ENCODE measurements around the gene RAPGEF6. TPM values are rescaled to one million over a fixed set of nuclear protein-coding genes. Genes with fewer than 3 reads are reported as not detected.

Gene RAPGEF6
- total RNA-seq, 4 donors from 2014 or later: 17.2 to 23.3 (median 20.1) TPM

- Histone ChIP-seq H3K4me3 (no peak overlapping the region), H3K27me3 (no peaks in the 10 kb centered on the region), H3K4me1 (peaks cover 0 to 26% (median 15%) of the 10 kb centered on the region in 4 donors), H3K9me3 (no peaks in the 10 kb centered on the region), H3K36me3 (peaks cover 27 to 56% (median 38%) of the 10 kb centered on the region in 4 donors), H3K27ac (replicated peaks in 1 of 4) (no peak overlapping the region)
- intact Hi-C loops (cut with DNase I): no loop called here
- WGBS: 92% methylated on average over 2 of the region's 2 CpGs
- DNase-seq (ENCODE audit: extremely low spot score): no peak
- no peak for TF ChIP-seq POLR2AphosphoS5 (IDR thresholded peaks at IDR 0.05)
- no peak for TF ChIP-seq CTCF (IDR thresholded peaks at IDR 0.05)
- no peak for TF ChIP-seq EP300 (IDR thresholded peaks at IDR 0.05)
- TF ChIP-seq POLR2A (IDR thresholded peaks at IDR 0.05; ENCODE audit: low read depth): no peak
Measured at GRCh38 chr5:131654776-131655175, 19.7 kb upstream of the RAPGEF6 start.

GRCh38 chr5:131654309-131654708, 19.3 kb upstream of the RAPGEF6 start:
- no peak for DNase-seq (ENCODE audit: extremely low spot score)
- H3K4me3 ChIP-seq: no peak overlapping the region
- peaks cover 22 to 55% (median 34%) of the 10 kb centered on the region in 4 donors for H3K36me3 ChIP-seq
- H3K4me1 ChIP-seq: peaks cover 0 to 26% (median 15%) of the 10 kb centered on the region in 4 donors
- H3K27ac ChIP-seq (replicated peaks in 1 of 4): no peak overlapping the region
- TF ChIP-seq CTCF (IDR thresholded peaks at IDR 0.05) (no peak), EP300 (IDR thresholded peaks at IDR 0.05) (no peak), POLR2A (IDR thresholded peaks at IDR 0.05; ENCODE audit: low read depth) (no peak), POLR2AphosphoS5 (IDR thresholded peaks at IDR 0.05) (no peak)
- intact Hi-C loops (cut with DNase I): no loop called here
- WGBS: 94% methylated on average over 2 of the region's 2 CpGs
- no peaks in the 10 kb centered on the region for H3K9me3 ChIP-seq
- H3K27me3 ChIP-seq: no peaks in the 10 kb centered on the region

- no peak for TF ChIP-seq POLR2A (IDR thresholded peaks at IDR 0.05; ENCODE audit: low read depth)
- no peak for TF ChIP-seq EP300 (IDR thresholded peaks at IDR 0.05)
- TF ChIP-seq CTCF (IDR thresholded peaks at IDR 0.05): no peak
- no peak for TF ChIP-seq POLR2AphosphoS5 (IDR thresholded peaks at IDR 0.05)
- no peak overlapping the region for H3K4me3 ChIP-seq
- peaks cover 0 to 5% (median under 1%) of the 10 kb centered on the region in 4 donors for H3K4me1 ChIP-seq
- no peaks in the 10 kb centered on the region for H3K27me3 ChIP-seq
- intact Hi-C loops (cut with DNase I): no loop called here
- H3K9me3 ChIP-seq: no peaks in the 10 kb centered on the region
- WGBS: 77% methylated on average over 3 of the region's 3 CpGs
- H3K36me3 ChIP-seq: peaks cover 27 to 72% (median 50%) of the 10 kb centered on the region in 4 donors
- DNase-seq (ENCODE audit: extremely low spot score): no peak
- no peak overlapping the region for H3K27ac ChIP-seq (replicated peaks in 1 of 4)
Measured at GRCh38 chr5:131649161-131649560, 14.1 kb upstream of the RAPGEF6 start.

GRCh38 chr5:131647048-131647769, 12.2 kb upstream of the RAPGEF6 start:
- no peaks in the 10 kb centered on the region for H3K9me3 ChIP-seq
- peaks cover 21 to 69% (median 38%) of the 10 kb centered on the region in 4 donors for H3K36me3 ChIP-seq
- intact Hi-C loops (cut with DNase I): no loop called here
- TF ChIP-seq CTCF (IDR thresholded peaks at IDR 0.05): no peak
- TF ChIP-seq POLR2A (IDR thresholded peaks at IDR 0.05; ENCODE audit: low read depth): no peak
- no peak for TF ChIP-seq EP300 (IDR thresholded peaks at IDR 0.05)
- TF ChIP-seq POLR2AphosphoS5 (IDR thresholded peaks at IDR 0.05): no peak
- WGBS: 84% methylated on average over 10 of the region's 10 CpGs
- H3K27me3 ChIP-seq: no peaks in the 10 kb centered on the region
- no peak overlapping the region for H3K4me3 ChIP-seq
- DNase-seq (ENCODE audit: extremely low spot score): no peak
- no peak overlapping the region for H3K27ac ChIP-seq (replicated peaks in 1 of 4)
- H3K4me1 ChIP-seq: peaks cover 0 to 4% (median 0%) of the 10 kb centered on the region in 4 donors
